ENCODE measurements around the gene GNB1. TPM values are rescaled to one million over a fixed set of nuclear protein-coding genes. Genes with fewer than 3 reads are reported as not detected.
A peak's percentile ranks its signal among the peaks of the same experiment; 100 is the strongest.

The GNB1 gene
- total and polyA plus RNA-seq, 8 donors = 241 to 360 (median 271) TPM

GRCh38 chr1:1775327-1776226, 115.3 kb downstream of the GNB1 start:
- intact Hi-C loops (cut with DNase I) = no loop called here
- peak overlapping the region; percentile 34 to 95 for H3K27ac ChIP-seq
- no peak for TF ChIP-seq CTCF (IDR thresholded peaks at IDR 0.05)

GRCh38 chr1:1773874-1774273, 117.0 kb downstream of the GNB1 start:
- TF ChIP-seq CTCF (IDR thresholded peaks at IDR 0.05) = no peak
- Histone ChIP-seq H3K4me3 (no peak overlapping the region), H3K9me3 (no peaks in the 10 kb centered on the region), H3K27ac (no peak overlapping the region), H3K36me3 (peaks cover 0 to 38% of the 10 kb centered on the region in 2 donors), H3K4me1 (peaks cover 16 to 46% of the 10 kb centered on the region in 2 donors), H3K27me3 (no peaks in the 10 kb centered on the region)
- intact Hi-C loops (cut with DNase I) = no loop called here
- DNase-seq (no peak), ATAC-seq (no peak)

More at GRCh38 chr1:1775327-1776226, 115.3 kb downstream of the GNB1 start:
- peaks cover 0 to 32% of the 10 kb centered on the region in 2 donors for H3K36me3 ChIP-seq
- H3K4me3 ChIP-seq = no peak overlapping the region
- no peaks in the 10 kb centered on the region for H3K27me3 ChIP-seq
- no peaks in the 10 kb centered on the region for H3K9me3 ChIP-seq
- H3K4me1 ChIP-seq = peaks cover 24 to 62% of the 10 kb centered on the region in 2 donors
- ATAC-seq (peak; percentile 7), DNase-seq (no peak)

- TF ChIP-seq CTCF (IDR thresholded peaks at IDR 0.05) = no peak
- Histone ChIP-seq H3K36me3 (peaks cover 0 to 62% of the 10 kb centered on the region in 2 donors), H3K27ac (no peak overlapping the region), H3K4me3 (no peak overlapping the region), H3K9me3 (no peaks in the 10 kb centered on the region), H3K4me1 (peaks cover 8 to 49% of the 10 kb centered on the region in 2 donors), H3K27me3 (no peaks in the 10 kb centered on the region)
- ATAC-seq (no peak), DNase-seq (no peak)
- intact Hi-C loops (cut with DNase I) = no loop called here
These were observed 119.8 kb downstream of the GNB1 start for GRCh38 chr1:1771096-1771495.

- Histone ChIP-seq H3K9me3 (no peaks in the 10 kb centered on the region), H3K4me1 (peaks cover 0 to 49% of the 10 kb centered on the region in 2 donors), H3K4me3 (no peak overlapping the region), H3K27me3 (no peaks in the 10 kb centered on the region), H3K36me3 (peaks cover 0 to 63% of the 10 kb centered on the region in 2 donors), H3K27ac (no peak overlapping the region)
- TF ChIP-seq CTCF (IDR thresholded peaks at IDR 0.05) = no peak
- ATAC-seq = no peak
- DNase-seq = no peak
- intact Hi-C loops (cut with DNase I) = no loop called here
These were observed 120.8 kb downstream of the GNB1 start for GRCh38 chr1:1770102-1770501.

- Histone ChIP-seq H3K9me3 (no peaks in the 10 kb centered on the region), H3K27me3 (no peaks in the 10 kb centered on the region), H3K27ac (no peak overlapping the region), H3K36me3 (peaks cover 0 to 71% of the 10 kb centered on the region in 2 donors), H3K4me3 (no peak overlapping the region), H3K4me1 (peaks cover 0 to 54% of the 10 kb centered on the region in 2 donors)
- no peak for TF ChIP-seq CTCF (IDR thresholded peaks at IDR 0.05)
- ATAC-seq (no peak), DNase-seq (no peak)
- intact Hi-C loops (cut with DNase I) = loop anchor here in 1 of 2 donors (10.0 kb wide), 1 partner anchor 136 kb away; no protein-coding TSS in a partner anchor
These were observed 122.5 kb downstream of the GNB1 start for GRCh38 chr1:1768249-1768992.
